Stimulated activated naive B cell treated with anti-CD40 and anti-IgM and Interleukin-4, amounts not matched to agents 10 μg/mL and 1 μg/mL and 100 μg/mL, for 72 hours (primary cell): Measurements from ENCODE around the gene SLC5A10.
A peak's percentile ranks its signal among the peaks of the same experiment; 100 is the strongest.

ENCODE experiments used
- ATAC-seq, 2 donors: fragments of 150-1000 bp; cut with Tn5 transposase; replicated peaks; 2 replicates each; pipeline ENCODE4 v1.10.0; 2021; ENCODE audit warnings: moderate library complexity in 1 of 2
- DNase-seq: peaks from one replicate; pipeline ENCODE4 v3.0.0; 2021
- H3K27ac Mint-ChIP-seq: one replicate; pipeline ENCODE4 v1.8.0; 2022; ENCODE audit warnings: mild to moderate bottlenecking, mixed read lengths
- H3K27me3 Mint-ChIP-seq, 2 donors: one replicate each; pipeline ENCODE4 v1.8.0; 2022; ENCODE audit warnings: mixed read lengths in 2 of 2
- H3K36me3 Mint-ChIP-seq, 2 donors: one replicate each; pipeline ENCODE4 v1.8.0; 2022; ENCODE audit warnings: mixed read lengths in 2 of 2, mild to moderate bottlenecking in 1 of 2
- H3K4me1 Mint-ChIP-seq, 2 donors: one replicate each; pipeline ENCODE4 v1.8.0; 2022; ENCODE audit warnings: mixed read lengths in 2 of 2, mild to moderate bottlenecking in 1 of 2
- H3K4me3 Mint-ChIP-seq, 2 donors: one replicate each; pipeline ENCODE4 v1.8.0; 2022; ENCODE audit warnings: mild to moderate bottlenecking in 2 of 2, mixed read lengths in 2 of 2, moderate library complexity in 1 of 2
- H3K9me3 Mint-ChIP-seq, 2 donors: one replicate each; pipeline ENCODE4 v1.8.0; 2022; ENCODE audit warnings: mixed read lengths in 2 of 2, mild to moderate bottlenecking in 1 of 2

SLC5A10 gene

DNA sequence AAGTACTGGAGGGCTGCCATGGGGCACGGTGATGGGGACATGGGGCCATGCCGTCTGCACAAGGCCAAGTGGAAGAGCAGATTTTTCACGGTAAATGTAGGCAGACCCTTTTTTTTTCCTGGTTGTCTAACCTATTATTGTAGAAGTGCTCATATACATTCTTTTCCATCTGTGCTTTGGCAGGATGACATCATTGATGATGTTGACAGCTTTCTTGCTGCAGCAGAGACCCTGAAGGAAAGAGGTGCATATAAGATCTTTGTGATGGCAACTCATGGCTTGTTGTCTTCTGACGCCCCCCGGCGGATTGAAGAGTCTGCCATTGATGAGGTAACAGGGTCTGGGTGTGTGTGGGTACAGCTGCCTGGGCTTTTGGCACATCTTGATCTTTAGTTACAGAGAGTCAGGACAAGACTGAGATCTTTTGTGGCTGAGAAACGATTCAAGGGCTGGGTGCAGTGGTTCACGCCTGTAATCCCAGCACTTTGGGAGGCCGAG is 23.3 kb upstream of the SLC5A10 start:
- Mint-ChIP-seq H3K9me3 (no peaks in the 10 kb centered on the region), H3K4me3 (no peak overlapping the region), H3K27me3 (no peaks in the 10 kb centered on the region), H3K4me1 (peaks cover 13 to 16% of the 10 kb centered on the region in 2 donors), H3K36me3 (peaks cover 33 to 54% of the 10 kb centered on the region in 2 donors), H3K27ac (no peak overlapping the region)
- ATAC-seq (no peak), DNase-seq (no peak)

DNA sequence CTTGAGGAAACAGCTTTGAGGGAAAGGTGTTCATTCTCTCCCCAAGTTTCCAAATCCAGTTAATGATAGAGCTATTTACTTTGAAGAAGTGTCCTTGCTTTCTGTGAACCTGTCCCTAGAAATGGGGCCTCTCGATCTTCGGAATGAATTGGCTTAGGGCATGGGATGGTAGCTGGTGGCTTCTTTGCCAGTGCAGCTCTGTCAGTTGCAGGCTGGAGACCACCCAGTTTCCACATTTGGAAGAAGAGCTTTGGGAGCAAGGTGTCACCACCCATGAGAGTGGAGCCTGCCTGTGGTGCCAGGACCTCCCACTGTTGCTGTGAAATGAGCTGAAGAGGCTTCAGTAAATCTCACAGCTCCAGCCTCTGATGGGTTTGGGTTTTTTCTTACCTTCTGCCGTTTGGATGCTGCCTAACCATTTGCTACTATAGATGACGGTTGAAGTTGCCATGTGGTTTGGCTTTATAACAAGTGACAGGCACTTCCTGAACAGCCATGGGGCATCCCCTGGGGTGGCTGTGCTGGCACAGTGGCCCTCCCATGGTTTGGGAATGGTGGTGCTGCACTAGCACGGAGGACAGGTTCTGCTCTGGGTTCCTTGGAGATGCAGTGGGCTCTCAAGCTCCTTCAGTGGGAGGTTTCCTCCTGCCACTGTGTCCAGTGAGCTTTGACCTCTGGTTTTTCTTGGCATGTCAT is 19.5 kb upstream of the SLC5A10 start:
- H3K27ac Mint-ChIP-seq, result peak overlapping the region; percentile 91
- H3K9me3 Mint-ChIP-seq, result no peaks in the 10 kb centered on the region
- H3K27me3 Mint-ChIP-seq, result peaks cover 0 to 11% of the 10 kb centered on the region in 2 donors
- H3K4me3 Mint-ChIP-seq, result peak overlapping the region in 1 of 2 donors; percentile 28
- DNase-seq (no peak), ATAC-seq (peak; percentile 71)
- peaks cover 30 to 43% of the 10 kb centered on the region in 2 donors for H3K36me3 Mint-ChIP-seq
- peaks cover 11 to 20% of the 10 kb centered on the region in 2 donors for H3K4me1 Mint-ChIP-seq

DNA sequence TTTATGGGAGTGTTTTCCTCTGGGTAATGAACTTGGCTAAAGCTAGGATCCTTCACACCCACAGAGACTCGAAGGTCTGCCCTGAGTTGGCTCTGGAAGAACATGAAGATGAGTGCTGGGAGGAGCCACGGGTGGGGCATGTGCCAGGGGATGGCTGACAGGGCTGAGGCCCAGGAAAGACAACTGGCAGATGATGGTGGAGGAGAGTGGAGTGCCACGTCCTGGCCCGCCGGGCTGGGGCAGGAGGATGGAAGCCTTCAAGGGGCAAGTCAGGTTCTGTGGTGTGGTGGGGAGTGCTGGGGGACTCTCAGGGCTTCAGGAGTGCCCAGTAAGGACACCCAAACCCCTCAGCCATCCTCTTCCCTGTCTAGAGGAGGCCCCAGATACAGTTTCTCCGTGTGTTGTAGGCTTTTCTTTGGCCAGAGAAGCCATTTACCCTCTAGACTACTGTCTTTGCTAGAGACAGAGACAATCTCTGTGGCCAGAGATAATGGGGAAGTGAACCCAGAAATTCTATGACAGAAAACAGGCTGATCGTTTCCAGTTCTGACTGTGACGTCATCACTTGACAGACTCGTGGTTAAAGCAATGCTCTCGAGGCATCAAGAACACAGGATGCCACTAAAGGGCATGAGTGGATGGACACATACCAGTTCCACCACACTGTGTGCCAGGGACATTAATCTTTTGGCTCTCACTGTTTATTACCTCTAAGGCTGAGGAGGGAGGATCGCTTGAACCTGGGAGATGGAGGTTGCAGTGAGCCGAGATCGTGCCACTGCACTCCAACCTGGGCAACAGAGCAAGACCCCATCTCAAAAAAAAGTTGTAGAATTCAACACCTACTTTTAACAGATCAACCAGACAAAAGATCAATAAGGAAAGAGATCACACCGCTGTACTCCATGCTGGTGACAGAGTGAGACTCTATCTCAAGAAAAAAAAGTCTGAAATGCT is 18.6 kb upstream of the SLC5A10 start:
- DNase-seq (peak; percentile 39), ATAC-seq (peak; percentile 92 to 93)
- Mint-ChIP-seq H3K4me1 (peaks cover 11 to 20% of the 10 kb centered on the region in 2 donors), H3K4me3 (no peak overlapping the region), H3K9me3 (no peaks in the 10 kb centered on the region), H3K36me3 (peaks cover 28 to 39% of the 10 kb centered on the region in 2 donors), H3K27ac (peak overlapping the region; percentile 91), H3K27me3 (peaks cover 0 to 11% of the 10 kb centered on the region in 2 donors)

- peaks cover 7 to 40% of the 10 kb centered on the region in 2 donors for H3K27me3 Mint-ChIP-seq
Observed at GRCh38 chr17:18937981-18938691, 13.8 kb upstream of the SLC5A10 start.

DNA sequence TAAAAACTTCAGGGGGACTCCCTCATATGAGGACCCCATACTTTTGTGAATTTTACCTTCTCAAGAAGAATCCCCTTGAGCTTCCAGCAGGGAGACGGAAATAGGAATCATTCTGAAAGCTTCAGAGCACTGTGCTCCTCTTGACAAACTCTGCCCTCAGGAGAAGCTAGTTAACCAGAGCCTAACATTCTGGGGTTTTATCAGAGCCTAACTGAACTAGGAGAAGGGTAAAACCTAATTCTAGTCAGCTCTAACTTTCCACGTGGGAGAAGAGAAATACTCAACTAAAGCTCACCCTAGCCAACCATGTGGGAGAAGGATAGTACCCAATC is 13.3 kb upstream of the SLC5A10 start:
- Mint-ChIP-seq H3K36me3 (peaks cover 1 to 5% of the 10 kb centered on the region in 2 donors), H3K27me3 (peaks cover 7 to 40% of the 10 kb centered on the region in 2 donors), H3K4me1 (peaks cover 0 to 4% of the 10 kb centered on the region in 2 donors), H3K4me3 (no peak overlapping the region), H3K9me3 (no peaks in the 10 kb centered on the region), H3K27ac (no peak overlapping the region)
- no peak for ATAC-seq
- no peak for DNase-seq

More at GRCh38 chr17:18937981-18938691, 13.8 kb upstream of the SLC5A10 start:
- Mint-ChIP-seq H3K27ac (no peak overlapping the region), H3K9me3 (no peaks in the 10 kb centered on the region), H3K36me3 (peaks cover 6 to 7% of the 10 kb centered on the region in 2 donors), H3K4me1 (peaks cover under 1 to 10% of the 10 kb centered on the region in 2 donors), H3K4me3 (no peak overlapping the region)
- DNase-seq, result no peak
- no peak for ATAC-seq

- Mint-ChIP-seq H3K36me3 (peaks cover 0 to 3% of the 10 kb centered on the region in 2 donors), H3K9me3 (no peaks in the 10 kb centered on the region), H3K4me1 (peaks cover 9 to 13% of the 10 kb centered on the region in 2 donors), H3K27ac (peak overlapping the region; percentile 63), H3K27me3 (peaks cover 37 to 53% of the 10 kb centered on the region in 2 donors), H3K4me3 (no peak overlapping the region)
- DNase-seq (no peak), ATAC-seq (peak; percentile 60 to 72)
Observed at GRCh38 chr17:18944646-18945045, 7.3 kb upstream of the SLC5A10 start.

- Mint-ChIP-seq H3K27me3 (peaks cover 41 to 47% of the 10 kb centered on the region in 2 donors), H3K9me3 (no peaks in the 10 kb centered on the region), H3K4me3 (no peak overlapping the region), H3K36me3 (no peaks in the 10 kb centered on the region), H3K4me1 (peaks cover 9 to 13% of the 10 kb centered on the region in 2 donors), H3K27ac (no peak overlapping the region)
- no peak for ATAC-seq
- DNase-seq, result no peak
Observed at GRCh38 chr17:18946536-18946935, 5.4 kb upstream of the SLC5A10 start.

DNA sequence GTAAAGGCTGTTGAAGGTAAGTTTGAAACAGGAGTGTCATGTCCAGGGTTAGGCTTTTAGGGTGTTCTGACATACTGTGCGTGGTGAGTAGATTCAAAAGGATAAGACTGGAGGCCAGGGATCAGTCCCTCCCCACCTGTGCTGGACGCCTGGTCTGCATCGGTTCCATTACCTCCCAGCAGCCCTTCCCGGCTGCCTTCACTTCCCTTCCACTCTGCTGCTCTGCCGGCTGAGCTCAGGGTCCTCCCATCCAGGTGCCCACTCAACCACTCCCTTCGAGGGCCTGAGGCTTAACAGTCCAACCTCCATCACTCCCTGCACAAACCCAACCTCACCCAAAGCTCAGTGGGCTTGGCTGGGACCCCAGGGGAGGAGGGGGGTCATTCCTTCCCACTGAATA is 4.1 kb upstream of the SLC5A10 start:
- Mint-ChIP-seq H3K27ac (no peak overlapping the region), H3K4me1 (peaks cover 9 to 13% of the 10 kb centered on the region in 2 donors), H3K9me3 (no peaks in the 10 kb centered on the region), H3K27me3 (peaks cover 38 to 41% of the 10 kb centered on the region in 2 donors), H3K4me3 (no peak overlapping the region), H3K36me3 (no peaks in the 10 kb centered on the region)
- no peak for ATAC-seq
- DNase-seq, result no peak

GRCh38 chr17:18948476-18949006 is 3.4 kb upstream of the SLC5A10 start:
- Mint-ChIP-seq H3K27ac (no peak overlapping the region), H3K9me3 (no peaks in the 10 kb centered on the region), H3K4me1 (peaks cover 9 to 13% of the 10 kb centered on the region in 2 donors), H3K36me3 (no peaks in the 10 kb centered on the region), H3K27me3 (peaks cover 38 to 41% of the 10 kb centered on the region in 2 donors), H3K4me3 (no peak overlapping the region)
- no peak for DNase-seq
- ATAC-seq, result no peak

- Mint-ChIP-seq H3K36me3 (no peaks in the 10 kb centered on the region), H3K4me3 (no peak overlapping the region), H3K27ac (no peak overlapping the region), H3K9me3 (no peaks in the 10 kb centered on the region), H3K4me1 (peaks cover 5 to 7% of the 10 kb centered on the region in 2 donors), H3K27me3 (peaks cover 38 to 41% of the 10 kb centered on the region in 2 donors)
- no peak for DNase-seq
- ATAC-seq, result no peak
Observed at GRCh38 chr17:18949566-18949965, 2.4 kb upstream of the SLC5A10 start.

DNA sequence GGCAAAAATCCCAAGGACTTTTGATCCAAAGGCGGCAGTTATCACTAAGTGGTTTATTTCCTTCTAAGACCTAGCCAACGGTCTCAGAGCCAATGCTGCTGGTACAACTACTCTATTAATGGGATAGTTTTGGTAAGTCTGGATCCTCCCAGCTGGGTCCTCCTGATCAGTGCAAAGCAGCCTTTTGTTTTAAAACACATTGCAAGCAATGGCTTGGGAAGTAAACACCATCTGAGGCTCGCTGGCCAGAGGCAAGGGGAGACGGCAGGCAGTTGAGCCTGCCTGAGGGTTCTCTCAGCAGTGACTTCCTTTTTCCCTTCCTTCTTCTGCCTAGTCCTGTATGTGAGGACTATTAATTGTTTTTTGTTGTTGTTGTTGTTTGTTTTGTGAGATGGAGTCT is 1.6 kb upstream of the SLC5A10 start:
- H3K4me3 Mint-ChIP-seq, result no peak overlapping the region
- no peaks in the 10 kb centered on the region for H3K9me3 Mint-ChIP-seq
- H3K4me1 Mint-ChIP-seq, result peaks cover 1 to 2% of the 10 kb centered on the region in 2 donors
- H3K36me3 Mint-ChIP-seq, result no peaks in the 10 kb centered on the region
- no peak for ATAC-seq
- H3K27me3 Mint-ChIP-seq, result peaks cover 37 to 38% of the 10 kb centered on the region in 2 donors
- DNase-seq, result no peak
- no peak overlapping the region for H3K27ac Mint-ChIP-seq

DNA sequence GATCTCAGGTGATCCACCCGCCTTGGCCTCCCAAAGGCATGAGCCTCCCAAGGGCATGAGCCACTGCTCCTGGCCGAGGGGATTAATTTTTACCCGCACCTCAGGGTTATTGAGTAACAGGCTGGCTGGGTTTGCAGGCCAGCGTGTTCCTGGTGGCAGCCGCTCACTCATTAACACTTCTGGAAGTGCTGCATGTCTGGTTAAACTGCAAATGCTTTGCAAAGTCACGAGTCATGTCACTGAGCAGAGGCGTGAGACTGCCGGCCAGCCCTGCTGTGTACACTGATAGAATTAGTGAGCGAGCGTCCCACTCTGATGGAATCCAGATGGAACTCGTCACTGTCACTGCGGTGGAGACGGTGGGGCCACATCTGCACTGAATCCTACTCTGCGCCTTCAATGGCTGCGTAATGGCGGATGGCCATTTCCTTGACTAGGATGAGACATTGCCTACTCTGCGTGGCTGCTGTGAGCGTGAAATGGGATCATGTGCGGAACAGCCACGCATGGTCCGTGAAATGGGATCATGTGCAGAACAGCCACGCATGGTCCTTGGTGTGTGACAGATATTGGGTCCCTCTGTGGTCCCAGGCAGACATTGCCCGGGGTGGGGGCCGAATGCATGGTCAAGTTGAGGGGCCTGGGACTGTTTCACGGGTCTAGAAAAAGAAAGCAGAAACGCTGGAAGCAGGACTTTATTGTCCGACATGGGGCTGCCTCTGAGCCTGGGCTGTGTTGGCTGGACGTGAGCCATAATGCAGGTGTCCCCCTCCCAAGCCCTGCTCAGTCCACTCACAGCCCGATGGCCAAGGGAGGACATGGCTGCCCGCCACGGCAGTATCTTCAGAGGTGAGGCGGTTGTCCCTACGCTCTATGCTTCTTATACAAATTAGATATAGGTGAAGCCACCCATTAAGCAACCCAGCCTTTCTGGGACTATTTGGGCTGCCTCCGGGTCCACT is 740 bp upstream of the SLC5A10 start:
- Mint-ChIP-seq H3K9me3 (no peaks in the 10 kb centered on the region), H3K4me1 (peaks cover 3 to 5% of the 10 kb centered on the region in 2 donors), H3K4me3 (no peak overlapping the region), H3K27me3 (peaks cover 29 to 32% of the 10 kb centered on the region in 2 donors), H3K27ac (no peak overlapping the region), H3K36me3 (no peaks in the 10 kb centered on the region)
- no peak for DNase-seq
- no peak for ATAC-seq

GRCh38 chr17:18953231-18953728 is 1.3 kb downstream of the SLC5A10 start:
- H3K36me3 Mint-ChIP-seq, result no peaks in the 10 kb centered on the region
- DNase-seq (no peak), ATAC-seq (no peak)
- H3K4me3 Mint-ChIP-seq, result no peak overlapping the region
- peaks cover 11% of the 10 kb centered on the region in 2 donors for H3K27me3 Mint-ChIP-seq
- peaks cover 3 to 5% of the 10 kb centered on the region in 2 donors for H3K4me1 Mint-ChIP-seq
- H3K27ac Mint-ChIP-seq, result no peak overlapping the region
- no peaks in the 10 kb centered on the region for H3K9me3 Mint-ChIP-seq
